Measurements from ENCODE around the gene PCDHB16.

Gene PCDHB16

GRCh38 chr5:141234109-141234667 lies 52.0 kb downstream of the PCDHB16 start:
- Mint-ChIP-seq H3K9me3 (peaks cover 69% of the 10 kb centered on the region), H3K4me3 (no peak overlapping the region), H3K36me3 (ENCODE audit: low read depth) (peaks cover 6% of the 10 kb centered on the region), H3K4me1 (ENCODE audit: low read depth) (no peaks in the 10 kb centered on the region), H3K27ac (no peak overlapping the region), H3K27me3 (peaks cover 25% of the 10 kb centered on the region)
- intact Hi-C loops (cut with micrococcal nuclease), result no loop called here
